Measurements from ENCODE around the gene CD81.

The CD81 gene

GRCh38 chr11:2425506-2425905, 48.4 kb downstream of the CD81 start:
- no peaks in the 10 kb centered on the region for H4K20me1 ChIP-seq (ENCODE audit: insufficient read depth, low read length)
- no peaks in the 10 kb centered on the region for H3K36me3 ChIP-seq (replicated peaks; ENCODE audit: low read depth, low read length)
- no peak for TF ChIP-seq CTCF (IDR thresholded peaks at IDR 0.05; ENCODE audit: low read depth, low read length)
- TF ChIP-seq EZH2phosphoT487 (IDR thresholded peaks at IDR 0.05; ENCODE audit: low read depth), result no peak
- no peaks in the 10 kb centered on the region for H3K9me3 ChIP-seq (ENCODE audit: insufficient read depth, low read length)
- H3K4me1 ChIP-seq (ENCODE audit: low read length), result peaks cover under 1% of the 10 kb centered on the region
- no peaks in the 10 kb centered on the region for H3K27me3 ChIP-seq (ENCODE audit: low read depth, low read length)
- no peak overlapping the region for H3K9ac ChIP-seq (ENCODE audit: low read length)
- H3K4me3 ChIP-seq (ENCODE audit: low read length), result no peak overlapping the region
- H3K27ac ChIP-seq (ENCODE audit: low read length), result no peak overlapping the region
- no peaks in the 10 kb centered on the region for H3K79me2 ChIP-seq (ENCODE audit: low read length)
- no peak overlapping the region for H2AFZ ChIP-seq (ENCODE audit: low read depth, low read length)
- H3K4me2 ChIP-seq (ENCODE audit: low read length), result no peak overlapping the region

- H3K4me3 ChIP-seq (ENCODE audit: low read length), result no peak overlapping the region
Observed at GRCh38 chr11:2426221-2426620, 49.1 kb downstream of the CD81 start.

GRCh38 chr11:2426826-2427521, 49.9 kb downstream of the CD81 start:
- TF ChIP-seq EZH2phosphoT487 (IDR thresholded peaks at IDR 0.05; ENCODE audit: low read depth) (no peak), CTCF (IDR thresholded peaks at IDR 0.05; ENCODE audit: low read depth, low read length) (no peak)
- H3K4me3 ChIP-seq (ENCODE audit: low read length), result no peak overlapping the region
- H3K4me1 ChIP-seq (ENCODE audit: low read length), result no peaks in the 10 kb centered on the region
- H3K9me3 ChIP-seq (ENCODE audit: insufficient read depth, low read length), result no peaks in the 10 kb centered on the region
- no peak overlapping the region for H3K9ac ChIP-seq (ENCODE audit: low read length)
- no peak overlapping the region for H2AFZ ChIP-seq (ENCODE audit: low read depth, low read length)
- H3K36me3 ChIP-seq (replicated peaks; ENCODE audit: low read depth, low read length), result no peaks in the 10 kb centered on the region
- H3K27ac ChIP-seq (ENCODE audit: low read length), result no peak overlapping the region
- no peak overlapping the region for H3K4me2 ChIP-seq (ENCODE audit: low read length)
- no peaks in the 10 kb centered on the region for H3K79me2 ChIP-seq (ENCODE audit: low read length)
- no peaks in the 10 kb centered on the region for H3K27me3 ChIP-seq (ENCODE audit: low read depth, low read length)
- no peaks in the 10 kb centered on the region for H4K20me1 ChIP-seq (ENCODE audit: insufficient read depth, low read length)

More at GRCh38 chr11:2426221-2426620, 49.1 kb downstream of the CD81 start:
- no peak overlapping the region for H3K4me2 ChIP-seq (ENCODE audit: low read length)
- no peaks in the 10 kb centered on the region for H4K20me1 ChIP-seq (ENCODE audit: insufficient read depth, low read length)
- H3K36me3 ChIP-seq (replicated peaks; ENCODE audit: low read depth, low read length), result no peaks in the 10 kb centered on the region
- H3K9ac ChIP-seq (ENCODE audit: low read length), result no peak overlapping the region
- H3K9me3 ChIP-seq (ENCODE audit: insufficient read depth, low read length), result no peaks in the 10 kb centered on the region
- no peaks in the 10 kb centered on the region for H3K79me2 ChIP-seq (ENCODE audit: low read length)
- H3K4me1 ChIP-seq (ENCODE audit: low read length), result no peaks in the 10 kb centered on the region
- H3K27ac ChIP-seq (ENCODE audit: low read length), result no peak overlapping the region
- no peaks in the 10 kb centered on the region for H3K27me3 ChIP-seq (ENCODE audit: low read depth, low read length)
- no peak for TF ChIP-seq CTCF (IDR thresholded peaks at IDR 0.05; ENCODE audit: low read depth, low read length)
- H2AFZ ChIP-seq (ENCODE audit: low read depth, low read length), result no peak overlapping the region

- H2AFZ ChIP-seq (ENCODE audit: low read depth, low read length), result no peak overlapping the region
- no peak for TF ChIP-seq CTCF (IDR thresholded peaks at IDR 0.05; ENCODE audit: low read depth, low read length)
- TF ChIP-seq EZH2phosphoT487 (IDR thresholded peaks at IDR 0.05; ENCODE audit: low read depth), result no peak
- H4K20me1 ChIP-seq (ENCODE audit: insufficient read depth, low read length), result no peaks in the 10 kb centered on the region
- no peak overlapping the region for H3K9ac ChIP-seq (ENCODE audit: low read length)
- H3K27me3 ChIP-seq (ENCODE audit: low read depth, low read length), result no peaks in the 10 kb centered on the region
- no peak overlapping the region for H3K4me3 ChIP-seq (ENCODE audit: low read length)
- H3K9me3 ChIP-seq (ENCODE audit: insufficient read depth, low read length), result no peaks in the 10 kb centered on the region
- H3K27ac ChIP-seq (ENCODE audit: low read length), result no peak overlapping the region
- no peak overlapping the region for H3K4me2 ChIP-seq (ENCODE audit: low read length)
- H3K36me3 ChIP-seq (replicated peaks; ENCODE audit: low read depth, low read length), result no peaks in the 10 kb centered on the region
- H3K4me1 ChIP-seq (ENCODE audit: low read length), result no peaks in the 10 kb centered on the region
- no peaks in the 10 kb centered on the region for H3K79me2 ChIP-seq (ENCODE audit: low read length)
Observed at GRCh38 chr11:2427721-2428321, 50.7 kb downstream of the CD81 start.
